NCI-H226 (cell line): ENCODE data around the gene LTBP2.

Experiments
- DNase-seq: peaks from one replicate; pipeline ENCODE4 v3.0.0-alpha.2; 2015

Gene LTBP2

GRCh38 chr14:74612350-74613021, 449 bp upstream of the LTBP2 start:
- DNase-seq, result peak; percentile 47

- DNase-seq, result no peak
These were observed 979 bp downstream of the LTBP2 start for GRCh38 chr14:74610866-74611649.

- no peak for DNase-seq
These were observed 1.7 kb downstream of the LTBP2 start for GRCh38 chr14:74610199-74610865.

- no peak for DNase-seq
These were observed 2.3 kb downstream of the LTBP2 start for GRCh38 chr14:74609721-74610120.

- peak; percentile 58 for DNase-seq
These were observed 3.0 kb downstream of the LTBP2 start for GRCh38 chr14:74608959-74609611.

GRCh38 chr14:74606727-74607126, 5.3 kb downstream of the LTBP2 start:
- no peak for DNase-seq

GRCh38 chr14:74605531-74606223, 6.4 kb downstream of the LTBP2 start:
- DNase-seq, result no peak

GRCh38 chr14:74604911-74605310, 7.1 kb downstream of the LTBP2 start:
- DNase-seq, result no peak

- no peak for DNase-seq
These were observed 7.9 kb downstream of the LTBP2 start for GRCh38 chr14:74604157-74604556.

- DNase-seq, result peak; percentile 92
These were observed 10.1 kb downstream of the LTBP2 start for GRCh38 chr14:74601982-74602381.

- DNase-seq, result no peak
These were observed 12.1 kb downstream of the LTBP2 start for GRCh38 chr14:74599946-74600345.

GRCh38 chr14:74599321-74599761, 12.7 kb downstream of the LTBP2 start:
- DNase-seq, result no peak

GRCh38 chr14:74596741-74597450, 15.1 kb downstream of the LTBP2 start:
- no peak for DNase-seq

GRCh38 chr14:74595006-74595735, 16.9 kb downstream of the LTBP2 start:
- no peak for DNase-seq

GRCh38 chr14:74594606-74595005, 17.4 kb downstream of the LTBP2 start:
- DNase-seq, result no peak

GRCh38 chr14:74594029-74594428, 18.0 kb downstream of the LTBP2 start:
- DNase-seq, result no peak

GRCh38 chr14:74593241-74593953, 18.6 kb downstream of the LTBP2 start:
- DNase-seq, result no peak

GRCh38 chr14:74592476-74593201, 19.4 kb downstream of the LTBP2 start:
- no peak for DNase-seq

- DNase-seq, result no peak
These were observed 20.1 kb downstream of the LTBP2 start for GRCh38 chr14:74591899-74592298.

- DNase-seq, result no peak
These were observed 20.6 kb downstream of the LTBP2 start for GRCh38 chr14:74591394-74591793.
